ENCODE measurements around the gene ADAMTSL3.

The ADAMTSL3 gene

GRCh38 chr15:83837945-83838571 lies 184.1 kb downstream of the ADAMTSL3 start:
- peak in 3 of 4 experiments; percentile 4 to 32 (median 26) for DNase-seq

DNA sequence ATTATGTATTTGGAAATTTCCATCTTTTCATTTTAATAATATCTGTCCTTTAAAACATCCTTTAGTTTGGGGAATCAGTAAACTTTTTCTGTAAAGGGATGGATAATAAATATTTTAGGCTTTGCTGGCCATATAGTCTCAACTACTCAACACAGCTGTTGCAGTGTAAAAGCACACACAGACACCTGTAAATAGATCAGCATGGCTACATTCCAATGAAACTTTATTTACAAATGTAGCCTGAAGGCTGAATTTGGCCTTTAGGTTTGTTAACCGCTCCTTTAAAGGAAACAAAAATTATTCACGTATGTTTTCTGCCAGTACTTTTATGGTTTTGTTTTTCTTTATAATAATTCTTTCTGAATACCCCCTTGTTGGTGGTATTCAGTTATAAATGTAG lies 184.8 kb downstream of the ADAMTSL3 start:
- DNase-seq, result no peak

DNA sequence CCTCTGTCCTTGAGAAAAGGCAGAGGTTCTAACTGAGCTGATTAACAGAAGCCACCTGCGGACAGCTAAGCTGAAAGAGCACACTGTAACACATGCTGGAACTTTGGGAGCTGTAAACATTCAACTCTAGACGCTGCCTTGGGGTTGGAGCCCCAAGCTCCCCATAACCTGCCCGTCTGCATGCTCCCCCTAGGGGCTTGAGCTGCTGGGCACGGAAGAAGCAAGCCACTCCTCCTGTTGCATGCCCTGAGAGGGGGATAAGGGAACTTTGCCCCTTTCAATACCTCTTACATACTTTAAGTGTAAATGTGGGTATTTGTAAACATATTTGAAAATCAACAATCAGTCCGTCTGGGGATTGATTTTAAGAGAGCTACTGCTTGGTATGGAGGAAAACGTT lies 188.4 kb downstream of the ADAMTSL3 start:
- no peak for DNase-seq

GRCh38 chr15:83843471-83843871 lies 189.5 kb downstream of the ADAMTSL3 start:
- no peak for DNase-seq

GRCh38 chr15:83844742-83845141 lies 190.8 kb downstream of the ADAMTSL3 start:
- no peak for DNase-seq

GRCh38 chr15:83845230-83845629 lies 191.3 kb downstream of the ADAMTSL3 start:
- DNase-seq, result peak in 3 of 4 experiments; percentile 2 to 33 (median 11)

GRCh38 chr15:83846847-83847246 lies 192.9 kb downstream of the ADAMTSL3 start:
- peak in 2 of 4 experiments; percentile 7 to 22 for DNase-seq

DNA sequence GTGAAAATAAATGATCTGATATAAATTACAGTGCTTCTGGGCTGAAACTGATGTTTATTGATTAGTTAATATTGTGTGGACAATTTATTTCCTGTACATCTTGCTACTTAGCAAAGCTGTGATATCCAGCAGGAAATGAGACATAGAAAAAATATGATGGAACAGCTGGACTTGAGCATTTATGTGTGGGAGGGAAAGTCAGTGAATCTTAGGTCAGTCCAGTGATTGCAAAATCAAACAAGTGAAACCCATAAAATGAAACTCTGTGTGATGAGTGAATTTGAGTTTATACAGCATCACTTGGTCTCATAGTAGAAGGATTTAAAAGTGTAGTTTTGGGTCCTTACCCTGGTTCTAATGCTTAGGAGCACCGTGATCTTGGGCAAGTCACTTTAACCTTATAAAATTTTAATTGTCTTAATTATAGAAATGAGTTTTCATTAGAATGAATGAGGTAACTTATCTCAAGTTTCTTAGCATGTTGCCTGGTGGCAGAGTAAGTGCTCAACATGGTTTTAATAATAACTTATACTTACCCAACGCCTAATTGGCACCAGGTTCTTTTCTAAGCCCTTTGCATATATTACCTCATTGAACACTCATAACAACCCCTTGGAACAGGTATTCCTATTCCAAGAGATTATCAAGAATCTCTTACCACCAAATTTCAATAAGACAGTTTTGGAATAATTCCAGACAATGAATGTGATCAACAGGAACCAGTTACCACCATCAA lies 194.6 kb downstream of the ADAMTSL3 start:
- peak in 3 of 4 experiments; percentile 4 to 62 (median 53) for DNase-seq

DNA sequence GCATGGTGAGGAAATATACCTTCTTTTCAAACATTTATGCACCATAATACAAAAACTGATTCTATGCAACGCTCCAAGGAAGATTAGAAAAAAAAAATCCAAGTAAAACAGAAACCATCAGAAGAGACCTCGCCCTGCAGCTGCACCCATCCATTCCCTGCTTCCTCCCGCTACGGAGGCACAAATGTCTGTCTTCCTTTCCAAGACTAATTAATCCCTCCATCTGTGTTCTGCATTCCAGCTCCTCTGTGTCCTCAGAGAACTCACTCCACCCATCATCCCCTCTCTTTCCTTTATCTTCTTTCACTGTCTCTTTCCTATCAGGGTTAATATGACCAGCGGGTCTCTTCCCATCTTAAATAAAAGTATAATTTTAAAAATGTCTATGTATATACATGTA lies 196.1 kb downstream of the ADAMTSL3 start:
- no peak for DNase-seq

DNA sequence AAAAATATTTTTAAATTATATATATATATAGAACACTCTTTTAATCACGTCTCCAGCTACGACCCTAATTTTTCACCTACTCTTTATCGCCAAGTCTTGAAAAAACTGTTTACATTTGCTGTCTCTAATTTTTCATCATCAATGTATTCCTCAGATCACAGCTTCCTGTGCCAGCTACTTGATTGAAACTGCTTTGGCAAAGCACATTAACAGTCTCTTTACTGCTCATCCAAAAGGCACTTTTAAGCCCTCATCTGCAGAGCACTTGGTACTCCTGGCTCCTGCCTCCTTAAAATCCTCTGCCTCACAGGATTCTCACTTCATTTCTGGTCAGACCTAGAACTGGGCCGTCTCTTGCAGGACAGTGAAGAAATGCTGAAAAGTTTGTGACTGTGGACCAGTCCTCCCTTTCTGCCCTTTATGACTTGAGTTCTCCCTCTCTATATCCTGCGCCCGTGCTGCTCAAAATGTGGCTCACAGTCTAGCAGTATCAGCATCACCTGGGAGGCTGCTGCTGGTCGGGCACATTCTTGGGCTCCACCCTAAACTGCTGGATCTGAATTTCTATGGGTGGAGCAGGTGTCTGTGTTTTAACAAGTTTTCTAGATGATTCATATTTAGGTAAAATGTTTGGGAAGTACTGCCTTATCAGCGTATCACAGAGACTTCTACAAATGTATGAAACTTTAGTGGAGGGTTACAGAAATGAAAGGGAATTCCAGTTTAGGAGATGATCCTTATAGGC lies 196.8 kb downstream of the ADAMTSL3 start:
- no peak for DNase-seq

DNA sequence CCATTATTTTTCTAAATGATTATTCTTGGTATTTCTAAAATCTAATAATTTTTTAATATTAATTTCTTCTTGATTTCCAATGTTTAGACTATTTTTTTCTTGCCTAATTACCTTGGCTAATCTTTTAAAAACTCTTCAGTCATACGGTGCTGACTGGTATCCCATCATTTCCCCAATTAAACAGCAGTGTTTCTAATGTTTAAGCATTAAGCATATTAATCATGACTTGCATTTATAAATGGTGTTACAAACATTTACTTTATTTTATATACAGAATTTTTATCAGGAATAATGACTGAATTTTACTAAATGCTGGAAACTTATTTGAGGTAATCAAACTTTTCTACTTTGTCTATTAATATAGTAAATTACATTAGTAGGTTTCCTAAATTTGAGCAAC lies 199.3 kb downstream of the ADAMTSL3 start:
- no peak for DNase-seq

DNA sequence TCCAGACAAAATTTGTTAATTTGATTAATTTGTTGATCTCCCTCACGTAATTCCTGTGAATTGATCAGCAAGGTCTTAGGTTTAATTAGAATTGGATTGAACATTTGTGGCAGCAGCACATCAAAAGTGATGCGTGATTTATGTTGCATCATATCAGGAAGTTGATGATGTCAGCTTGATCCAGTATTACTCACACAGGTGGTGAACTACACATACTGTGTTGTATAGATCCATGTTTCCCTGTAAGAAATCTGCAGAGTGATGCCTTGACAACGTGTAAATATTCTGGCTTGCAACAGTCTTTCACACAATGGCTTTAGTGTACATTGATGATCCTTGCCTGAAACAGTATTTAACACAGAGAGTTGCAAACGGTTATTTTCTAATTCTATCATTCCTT lies 200.4 kb downstream of the ADAMTSL3 start:
- DNase-seq, result no peak

DNA sequence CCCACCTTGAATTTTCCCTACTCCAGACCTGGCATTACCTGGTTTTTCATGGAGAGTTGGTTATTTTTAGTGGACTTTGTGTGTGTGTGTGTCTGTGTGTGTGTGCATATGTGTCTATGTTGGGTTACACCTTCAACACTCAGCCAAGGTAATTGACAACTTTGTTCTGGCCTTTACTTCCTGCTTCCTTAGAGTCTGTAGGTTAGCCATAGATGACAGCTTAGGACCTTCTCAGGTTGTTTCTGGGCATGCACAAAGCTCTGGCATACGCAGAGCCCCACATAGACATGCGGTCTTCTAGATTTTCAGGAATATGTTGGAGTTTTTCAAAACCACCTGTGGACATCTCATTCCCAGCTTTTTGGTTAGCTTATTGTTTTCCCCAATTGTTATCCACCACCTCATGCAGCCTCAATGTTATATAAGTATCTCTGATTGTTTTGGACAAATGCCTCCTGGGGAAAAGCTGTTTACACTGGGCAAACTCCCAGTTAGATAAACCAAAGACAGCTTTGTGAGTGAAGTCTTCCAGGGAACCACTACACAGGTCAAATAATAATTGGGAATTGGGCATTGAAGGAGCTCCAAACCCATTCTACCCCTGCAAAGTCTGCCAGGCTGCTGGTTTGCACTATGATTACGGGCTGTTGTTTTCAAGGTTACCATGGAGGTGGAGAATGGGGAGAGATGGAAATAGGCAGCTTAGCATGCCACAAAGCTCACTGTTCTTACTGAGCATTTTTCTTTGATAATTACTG lies 201.2 kb downstream of the ADAMTSL3 start:
- no peak for DNase-seq

DNA sequence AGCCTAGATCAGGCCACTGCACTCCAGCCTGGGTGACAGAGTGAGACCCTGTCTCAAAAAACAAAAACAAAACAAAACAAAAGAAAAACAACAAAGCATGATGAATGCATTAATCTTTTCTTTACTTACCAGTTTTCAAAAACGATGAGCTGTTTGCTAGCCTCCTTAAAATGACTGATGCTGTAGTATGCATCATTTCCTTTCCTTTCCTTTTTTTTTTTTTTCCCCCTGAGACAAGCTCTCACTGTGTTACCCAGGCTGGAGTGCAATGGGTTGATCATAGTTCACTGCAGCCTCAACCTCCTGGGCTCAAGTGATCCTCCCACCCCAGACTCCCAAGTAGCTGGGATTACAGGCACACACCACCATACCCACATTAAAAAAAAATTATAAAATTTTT lies 202.0 kb downstream of the ADAMTSL3 start:
- DNase-seq, result no peak

- DNase-seq, result no peak
Observed at GRCh38 chr15:83858820-83859505, 205.0 kb downstream of the ADAMTSL3 start.

DNA sequence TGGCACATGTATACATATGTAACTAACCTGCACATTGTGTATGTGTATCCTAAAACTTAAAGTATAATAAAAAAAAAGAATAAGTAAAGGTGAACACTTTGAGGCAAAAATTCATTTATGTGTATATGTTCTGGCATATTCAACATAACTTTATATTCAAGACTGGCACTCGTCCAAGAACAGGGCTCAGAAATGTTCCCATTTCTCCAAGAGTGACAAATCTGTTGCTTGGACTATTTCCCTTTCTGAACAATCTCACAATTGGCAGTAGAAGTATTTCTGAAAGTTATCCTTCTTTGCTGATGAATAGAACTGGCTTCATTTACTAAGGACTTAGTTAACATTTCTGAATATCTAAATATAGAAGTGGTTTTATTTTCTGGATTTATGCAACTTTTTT lies 212.8 kb downstream of the ADAMTSL3 start:
- DNase-seq, result no peak

DNA sequence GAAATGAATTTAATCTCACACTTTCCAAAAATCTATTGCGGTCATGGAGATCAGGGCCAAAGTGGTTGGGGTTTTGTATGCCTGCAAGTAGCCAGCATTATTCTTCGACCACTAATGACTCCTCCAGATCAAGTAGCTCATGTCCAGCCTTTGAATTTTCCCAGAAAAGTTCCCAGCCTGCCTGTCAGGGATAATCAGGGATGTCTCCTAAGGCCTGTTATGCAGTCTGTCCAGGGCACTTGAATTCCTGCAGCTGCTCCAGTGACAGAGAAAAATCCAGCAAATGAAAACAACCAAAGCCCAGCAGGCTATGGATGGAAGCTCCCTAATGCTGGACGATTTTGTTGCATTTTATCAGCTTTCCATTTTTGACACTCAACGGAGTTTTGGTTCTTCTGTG lies 215.4 kb downstream of the ADAMTSL3 start:
- DNase-seq, result no peak

GRCh38 chr15:83871808-83872559 lies 218.1 kb downstream of the ADAMTSL3 start:
- no peak for DNase-seq

- no peak for DNase-seq
Observed at GRCh38 chr15:83873966-83874365, 220.0 kb downstream of the ADAMTSL3 start.

GRCh38 chr15:83880529-83880928 lies 226.6 kb downstream of the ADAMTSL3 start:
- DNase-seq, result no peak

DNA sequence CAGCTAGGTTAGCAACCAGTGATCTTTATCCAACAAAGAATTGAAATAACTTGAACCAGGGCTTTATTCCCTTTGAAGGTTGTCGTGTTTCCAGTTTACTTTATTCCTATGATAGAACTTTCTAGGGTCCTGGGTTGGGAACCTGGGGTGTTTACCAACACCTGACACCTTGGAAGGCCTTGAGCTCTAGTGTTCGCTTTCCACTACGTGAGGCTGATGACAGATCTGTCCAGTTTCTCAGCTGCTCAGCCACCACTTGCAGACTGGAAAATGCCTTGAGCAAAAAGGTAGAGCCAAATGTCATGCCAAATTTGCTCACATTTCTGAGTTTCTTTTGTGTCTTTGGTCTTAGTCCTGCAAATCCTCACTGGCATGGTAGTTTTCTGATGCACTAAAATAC lies 227.2 kb downstream of the ADAMTSL3 start:
- DNase-seq, result no peak

DNA sequence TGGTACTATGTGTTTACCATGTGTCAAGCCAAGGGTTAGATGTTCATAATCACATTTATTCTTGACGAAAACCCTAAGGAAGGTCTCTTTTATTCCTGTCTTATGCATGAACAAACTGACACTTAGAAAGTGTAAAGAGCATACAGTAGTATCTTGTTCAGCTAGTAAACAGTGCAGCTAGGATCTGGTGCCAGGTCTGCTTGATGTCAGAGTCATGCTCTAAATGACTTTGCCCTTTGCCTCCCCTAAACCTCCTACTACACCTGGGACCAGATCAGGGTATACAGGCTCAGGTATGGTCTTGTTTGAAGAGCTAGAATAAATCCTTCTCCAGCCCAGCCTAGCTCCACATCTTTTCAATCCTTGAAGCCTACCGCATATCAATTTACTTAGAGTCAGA lies 232.4 kb downstream of the ADAMTSL3 start:
- no peak for DNase-seq

Measured in suppressor macrophage (primary cell).